Mammary epithelial cell (primary cell): Measurements from ENCODE around the gene RBM8A.

Experiments used
- CTCF ChIP-seq, 2 donors: IDR thresholded peaks in 1 of 2; conservative IDR thresholded peaks in 1 of 2; 2 replicates each; pipeline ENCODE4 v1.5.1; 2011 to 2012; ENCODE audit warnings: inconsistent platforms in 2 of 2, low read length in 2 of 2, mild to moderate bottlenecking in 2 of 2, control low read depth in 1 of 2, low read depth in 1 of 2; ENCODE audit not compliant: insufficient read depth in 1 of 2; ENCODE audit errors: extremely low read depth in 1 of 2
- EZH2 ChIP-seq: IDR thresholded peaks from 2 replicates; pipeline ENCODE4 v1.6.1; 2012; ENCODE audit warnings: low read length, inconsistent platforms, borderline replicate concordance

GRCh38 chr1:145942871-145943270 is 15.6 kb upstream of the RBM8A start:
- TF ChIP-seq CTCF (conservative IDR thresholded peaks at IDR 0.05 in 1 of 2, IDR thresholded peaks at IDR 0.05 in 1 of 2; ENCODE audit: extremely low read depth in 1 of 2, insufficient read depth in 1 of 2, low read depth in 1 of 2, low read length in 2 of 2) (no peak), EZH2 (no peak)
